NOMO-1 treated with DMSO at 0.1 percent for 48 hours (cell line): ENCODE data around the gene DNAJA2.
"Not testable (repeated sequence)": the region's sequence is repeated elsewhere in the genome, so short reads cannot be mapped to it uniquely, and the experiment has no call there.

Source experiments
- DNase-seq: peaks from one replicate; lab custom pipeline; 2025; ENCODE audit not compliant: unreplicated experiment; lab: John Stamatoyannopoulos, UW

The DNAJA2 gene

GRCh38 chr16:46973207-46973995 is at the start of gene DNAJA2:
Gene DNAJA2, minus strand, starts transcription at chr16:46973674. Its CDS starts 102 bp downstream, at chr16:46973572.
- peak; percentile 85 for DNase-seq

GRCh38 chr16:47019568-47019967 is 46.1 kb upstream of the DNAJA2 start:
- DNase-seq, result no peak

GRCh38 chr16:47018223-47018891 is 44.9 kb upstream of the DNAJA2 start:
- DNase-seq, result peak; percentile 86

- DNase-seq, result no peak
Observed at GRCh38 chr16:47017636-47018035, 44.2 kb upstream of the DNAJA2 start.

- peak; percentile 85 for DNase-seq
Observed at GRCh38 chr16:47016700-47017133, 43.2 kb upstream of the DNAJA2 start.

GRCh38 chr16:47013910-47014309 is 40.4 kb upstream of the DNAJA2 start:
- no peak for DNase-seq

- DNase-seq, result no peak
Observed at GRCh38 chr16:47013172-47013571, 39.7 kb upstream of the DNAJA2 start.

- DNase-seq, result not testable (repeated sequence)
Observed at GRCh38 chr16:47010812-47011211, 37.3 kb upstream of the DNAJA2 start.

GRCh38 chr16:47008612-47009011 is 35.1 kb upstream of the DNAJA2 start:
- DNase-seq, result no peak

GRCh38 chr16:47008174-47008573 is 34.7 kb upstream of the DNAJA2 start:
- DNase-seq, result no peak

- no peak for DNase-seq
Observed at GRCh38 chr16:47004652-47005051, 31.2 kb upstream of the DNAJA2 start.

- not testable (repeated sequence) for DNase-seq
Observed at GRCh38 chr16:47000066-47000465, 26.6 kb upstream of the DNAJA2 start.

- DNase-seq, result no peak
Observed at GRCh38 chr16:46997844-46998243, 24.4 kb upstream of the DNAJA2 start.

- DNase-seq, result no peak
Observed at GRCh38 chr16:46996952-46997458, 23.5 kb upstream of the DNAJA2 start.

- no peak for DNase-seq
Observed at GRCh38 chr16:46996391-46996790, 22.9 kb upstream of the DNAJA2 start.

GRCh38 chr16:46991729-46992704 is 18.5 kb upstream of the DNAJA2 start:
- DNase-seq, result no peak

- DNase-seq, result no peak
Observed at GRCh38 chr16:46986896-46987295, 13.4 kb upstream of the DNAJA2 start.

GRCh38 chr16:46986438-46986837 is 13.0 kb upstream of the DNAJA2 start:
- DNase-seq, result no peak

GRCh38 chr16:46982335-46982734 is 8.9 kb upstream of the DNAJA2 start:
- no peak for DNase-seq

GRCh38 chr16:46980926-46981325 is 7.5 kb upstream of the DNAJA2 start:
- DNase-seq, result peak; percentile 6

- DNase-seq, result no peak
Observed at GRCh38 chr16:46976550-46976949, 3.1 kb upstream of the DNAJA2 start.
